HL-60 (cell line): ENCODE measurements around the gene CEP95.

Experiments
- GABPA ChIP-seq: IDR thresholded peaks from 2 replicates; pipeline ENCODE4 v1.6.1; 2012; ENCODE audit warnings: low read depth
- POLR2AphosphoS5 ChIP-seq: IDR thresholded peaks from 2 replicates; pipeline ENCODE4 v1.6.1; 2012; ENCODE audit warnings: low read depth
- SPI1 ChIP-seq: IDR thresholded peaks from 2 replicates; pipeline ENCODE4 v1.6.1; 2012; ENCODE audit warnings: low read depth, mild to moderate bottlenecking, borderline replicate concordance
- TF ChIP-seq, protein P1 (sequence below): IDR thresholded peaks from one replicate; pipeline ENCODE4 v1.5.1; 2011; ENCODE audit warnings: low read length, control low read depth, inconsistent platforms; ENCODE audit not compliant: insufficient read depth
- TF ChIP-seq, protein P2 (sequence below): IDR thresholded peaks from 2 replicates; pipeline ENCODE4 v1.6.1; 2012; ENCODE audit warnings: low read depth; ENCODE audit not compliant: insufficient replicate concordance

DNA sequence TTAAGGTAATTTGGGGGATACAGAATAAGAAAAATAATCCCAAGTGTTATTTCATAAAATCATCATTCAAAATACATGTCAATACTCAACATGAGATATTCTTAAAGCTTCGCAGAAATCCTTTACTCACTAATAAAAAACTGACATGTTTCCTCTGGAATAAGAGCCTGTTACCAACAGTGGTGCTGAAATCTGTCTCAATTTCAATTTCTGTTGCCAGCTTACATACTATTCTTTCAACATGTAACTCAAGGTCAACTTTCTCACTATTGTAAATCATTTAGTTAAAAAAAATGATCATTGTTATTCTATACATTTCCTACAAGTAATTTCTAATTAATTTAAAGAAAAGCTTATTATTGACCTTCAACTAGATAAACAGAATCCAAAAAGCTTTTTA lies 67.9 kb downstream of the CEP95 start:
- TF ChIP-seq, protein P1, sequence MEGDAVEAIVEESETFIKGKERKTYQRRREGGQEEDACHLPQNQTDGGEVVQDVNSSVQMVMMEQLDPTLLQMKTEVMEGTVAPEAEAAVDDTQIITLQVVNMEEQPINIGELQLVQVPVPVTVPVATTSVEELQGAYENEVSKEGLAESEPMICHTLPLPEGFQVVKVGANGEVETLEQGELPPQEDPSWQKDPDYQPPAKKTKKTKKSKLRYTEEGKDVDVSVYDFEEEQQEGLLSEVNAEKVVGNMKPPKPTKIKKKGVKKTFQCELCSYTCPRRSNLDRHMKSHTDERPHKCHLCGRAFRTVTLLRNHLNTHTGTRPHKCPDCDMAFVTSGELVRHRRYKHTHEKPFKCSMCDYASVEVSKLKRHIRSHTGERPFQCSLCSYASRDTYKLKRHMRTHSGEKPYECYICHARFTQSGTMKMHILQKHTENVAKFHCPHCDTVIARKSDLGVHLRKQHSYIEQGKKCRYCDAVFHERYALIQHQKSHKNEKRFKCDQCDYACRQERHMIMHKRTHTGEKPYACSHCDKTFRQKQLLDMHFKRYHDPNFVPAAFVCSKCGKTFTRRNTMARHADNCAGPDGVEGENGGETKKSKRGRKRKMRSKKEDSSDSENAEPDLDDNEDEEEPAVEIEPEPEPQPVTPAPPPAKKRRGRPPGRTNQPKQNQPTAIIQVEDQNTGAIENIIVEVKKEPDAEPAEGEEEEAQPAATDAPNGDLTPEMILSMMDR: no peak
- no peak for TF ChIP-seq POLR2AphosphoS5
- no peak for TF ChIP-seq SPI1
- TF ChIP-seq, protein P2, sequence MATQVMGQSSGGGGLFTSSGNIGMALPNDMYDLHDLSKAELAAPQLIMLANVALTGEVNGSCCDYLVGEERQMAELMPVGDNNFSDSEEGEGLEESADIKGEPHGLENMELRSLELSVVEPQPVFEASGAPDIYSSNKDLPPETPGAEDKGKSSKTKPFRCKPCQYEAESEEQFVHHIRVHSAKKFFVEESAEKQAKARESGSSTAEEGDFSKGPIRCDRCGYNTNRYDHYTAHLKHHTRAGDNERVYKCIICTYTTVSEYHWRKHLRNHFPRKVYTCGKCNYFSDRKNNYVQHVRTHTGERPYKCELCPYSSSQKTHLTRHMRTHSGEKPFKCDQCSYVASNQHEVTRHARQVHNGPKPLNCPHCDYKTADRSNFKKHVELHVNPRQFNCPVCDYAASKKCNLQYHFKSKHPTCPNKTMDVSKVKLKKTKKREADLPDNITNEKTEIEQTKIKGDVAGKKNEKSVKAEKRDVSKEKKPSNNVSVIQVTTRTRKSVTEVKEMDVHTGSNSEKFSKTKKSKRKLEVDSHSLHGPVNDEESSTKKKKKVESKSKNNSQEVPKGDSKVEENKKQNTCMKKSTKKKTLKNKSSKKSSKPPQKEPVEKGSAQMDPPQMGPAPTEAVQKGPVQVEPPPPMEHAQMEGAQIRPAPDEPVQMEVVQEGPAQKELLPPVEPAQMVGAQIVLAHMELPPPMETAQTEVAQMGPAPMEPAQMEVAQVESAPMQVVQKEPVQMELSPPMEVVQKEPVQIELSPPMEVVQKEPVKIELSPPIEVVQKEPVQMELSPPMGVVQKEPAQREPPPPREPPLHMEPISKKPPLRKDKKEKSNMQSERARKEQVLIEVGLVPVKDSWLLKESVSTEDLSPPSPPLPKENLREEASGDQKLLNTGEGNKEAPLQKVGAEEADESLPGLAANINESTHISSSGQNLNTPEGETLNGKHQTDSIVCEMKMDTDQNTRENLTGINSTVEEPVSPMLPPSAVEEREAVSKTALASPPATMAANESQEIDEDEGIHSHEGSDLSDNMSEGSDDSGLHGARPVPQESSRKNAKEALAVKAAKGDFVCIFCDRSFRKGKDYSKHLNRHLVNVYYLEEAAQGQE: no peak
- no peak for TF ChIP-seq GABPA
